SK-N-SH (cell line): ENCODE data around the gene AMD1. TPM values are rescaled to one million over a fixed set of nuclear protein-coding genes. Genes with fewer than 3 reads are reported as not detected.

Source experiments
- CTCF ChIA-PET: fragments of 300-600, 350-600 bp; formaldehyde crosslinking; extraction: SDS; loops from one replicate; lab custom pipeline; 2021; lab: Yijun Ruan, JAX
- POLR2A ChIA-PET: fragments of 350-600 bp; sonication (Branson Sonifier 250); formaldehyde crosslinking; extraction: SDS; loops from one replicate; lab custom pipeline; 2020; ENCODE audit warnings: antibody characterized with exemption, inconsistent platforms; lab: Yijun Ruan, JAX
- DNase-seq: peaks from one replicate; pipeline ENCODE4 v3.0.0; 2012
- H2AFZ ChIP-seq: fragments of 200-600 bp; sonication (generic); 2 replicates; pipeline ENCODE4 v1.8.1; 2016; ENCODE audit warnings: antibody characterized with exemption, mild to moderate bottlenecking, low read depth
- H3F3A ChIP-seq: fragments of 200-600 bp; sonication (generic); replicated peaks from 2 replicates; pipeline ENCODE3; 2016; ENCODE audit warnings: antibody characterized with exemption, mild to moderate bottlenecking; ENCODE audit not compliant: insufficient read depth
- H3K27ac ChIP-seq, 2 experiments: fragments of 200-500 bp in 1 of 2; fragments of 200-600 bp in 1 of 2; sonication (Bioruptor generic) in 1 of 2; sonication (generic), shearing (Covaris generic) in 1 of 2; 2 replicates each; pipeline versions ENCODE4 v1.5.1 to v1.6.1; 2014 to 2016; ENCODE audit warnings: low read depth in 2 of 2, inconsistent platforms in 1 of 2, low read length in 1 of 2, mild to moderate bottlenecking in 1 of 2, mixed read lengths in 1 of 2
- H3K27me3 ChIP-seq: fragments of 200-600 bp; sonication (generic), shearing (Covaris generic); 2 replicates; pipeline ENCODE4 v1.6.1; 2016; ENCODE audit warnings: mixed run types; ENCODE audit not compliant: insufficient read depth
- H3K36me3 ChIP-seq, 2 experiments: fragments of 200-500 bp in 1 of 2; fragments of 200-600 bp in 1 of 2; sonication (Bioruptor generic) in 1 of 2; sonication (generic) in 1 of 2; replicated peaks in 1 of 2; 2 replicates each; pipeline versions ENCODE3 to v1.5.1; 2014 to 2016; ENCODE audit warnings: low read length in 1 of 2, mild to moderate bottlenecking in 1 of 2; ENCODE audit not compliant: insufficient read depth in 2 of 2, control insufficient read depth in 1 of 2
- H3K4me1 ChIP-seq, 2 experiments: fragments of 200-500 bp in 1 of 2; fragments of 200-600 bp in 1 of 2; sonication (Bioruptor generic) in 1 of 2; sonication (generic), shearing (Covaris generic) in 1 of 2; 2 replicates each; pipeline versions ENCODE4 v1.5.1 to v1.6.1; 2014 to 2016; ENCODE audit warnings: low read depth in 1 of 2, low read length in 1 of 2, mixed run types in 1 of 2; ENCODE audit not compliant: insufficient read depth in 2 of 2, control insufficient read depth in 1 of 2
- H3K4me2 ChIP-seq: fragments of 200-600 bp; sonication (generic), shearing (Covaris generic); 2 replicates; pipeline ENCODE4 v1.6.1; 2017; ENCODE audit warnings: mixed run types
- H3K4me3 ChIP-seq, 2 experiments: fragments of 200-500 bp in 1 of 2; fragments of 200-600 bp in 1 of 2; sonication (Bioruptor generic) in 1 of 2; sonication (generic), shearing (Covaris generic) in 1 of 2; 2 replicates each; pipeline versions ENCODE4 v1.5.1 to v1.8.1; 2014 to 2016; ENCODE audit warnings: low read depth in 2 of 2, inconsistent platforms in 1 of 2, low read length in 1 of 2, mild to moderate bottlenecking in 1 of 2, mixed read lengths in 1 of 2, moderate library complexity in 1 of 2
- H3K79me2 ChIP-seq: fragments of 200-600 bp; sonication (generic); 2 replicates; pipeline ENCODE4 v1.8.1; 2017; ENCODE audit warnings: mild to moderate bottlenecking; ENCODE audit not compliant: insufficient read depth
- H3K9ac ChIP-seq: fragments of 200-600 bp; sonication (generic); 2 replicates; pipeline ENCODE4 v1.6.1; 2017; ENCODE audit warnings: mixed run types
- H3K9me2 ChIP-seq: fragments of 200-600 bp; sonication (generic); 2 replicates; pipeline ENCODE4 v1.6.1; 2017; ENCODE audit warnings: mixed run types
- H3K9me3 ChIP-seq: fragments of 200-600 bp; sonication (generic); 2 replicates; pipeline ENCODE4 v1.6.1; 2017; ENCODE audit warnings: mixed run types, mild to moderate bottlenecking, moderate library complexity
- H4K20me1 ChIP-seq: fragments of 200-600 bp; sonication (generic); 2 replicates; pipeline ENCODE4 v1.6.1; 2017; ENCODE audit warnings: mild to moderate bottlenecking, mixed run types; ENCODE audit not compliant: insufficient read depth
- CHD2 ChIP-seq: fragments of 150-350 bp; IDR thresholded peaks from 2 replicates; pipeline ENCODE4 v1.6.1; 2018; ENCODE audit warnings: low read length; ENCODE audit not compliant: partially characterized antibody
- EZH2phosphoT487 ChIP-seq: fragments of 200-600 bp; sonication (generic); IDR thresholded peaks from 2 replicates; pipeline ENCODE4 v1.6.1; 2017; ENCODE audit warnings: low read depth, mixed run types, mild to moderate bottlenecking, antibody characterized with exemption, moderate library complexity, borderline replicate concordance
- FOXJ3 ChIP-seq: sonication (generic); formaldehyde crosslinking; IDR thresholded peaks from 2 replicates; pipeline ENCODE4 v1.5.1; 2020; ENCODE audit warnings: mild to moderate bottlenecking, missing genetic modification reagents
- FOXM1 ChIP-seq: IDR thresholded peaks from 2 replicates; pipeline ENCODE4 v1.4.0; 2012; ENCODE audit warnings: low read depth, mild to moderate bottlenecking
- GABPA ChIP-seq: IDR thresholded peaks from 2 replicates; pipeline ENCODE4 v1.4.0; 2012; ENCODE audit warnings: low read depth, mild to moderate bottlenecking
- GATA2 ChIP-seq: sonication (generic); formaldehyde crosslinking; IDR thresholded peaks from 2 replicates; pipeline ENCODE4 v1.5.0; 2020; ENCODE audit warnings: mild to moderate bottlenecking, missing genetic modification reagents
- MEF2A ChIP-seq: IDR thresholded peaks from 2 replicates; pipeline ENCODE4 v1.4.0; 2012; ENCODE audit warnings: low read depth, borderline replicate concordance
- NFIC ChIP-seq: IDR thresholded peaks from 2 replicates; pipeline ENCODE4 v1.4.0; 2012; ENCODE audit warnings: borderline replicate concordance
- RAD21 ChIP-seq: IDR thresholded peaks from 2 replicates; pipeline ENCODE4 v1.6.1; 2012; ENCODE audit warnings: mild to moderate bottlenecking, low read length
- RCOR1 ChIP-seq: fragments of 150-350 bp; IDR thresholded peaks from 2 replicates; pipeline ENCODE4 v1.6.1; 2017; ENCODE audit warnings: antibody characterized with exemption, low read length
- RFX5 ChIP-seq: IDR thresholded peaks from 2 replicates; pipeline ENCODE4 v1.6.1; 2012; ENCODE audit warnings: mild to moderate bottlenecking, improper control_type of control experiment, low read length
- RXRA ChIP-seq: IDR thresholded peaks from 2 replicates; pipeline ENCODE4 v1.4.0; 2012; ENCODE audit warnings: low read depth, mild to moderate bottlenecking, borderline replicate concordance
- SIN3A ChIP-seq: IDR thresholded peaks from 2 replicates; pipeline ENCODE4 v1.6.1; 2012; ENCODE audit warnings: low read depth, mild to moderate bottlenecking, low read length, moderate library complexity, borderline replicate concordance
- TAF1 ChIP-seq: IDR thresholded peaks from 2 replicates; pipeline ENCODE4 v1.6.1; 2012; ENCODE audit warnings: low read depth, mild to moderate bottlenecking, low read length, moderate library complexity, borderline replicate concordance
- TEAD4 ChIP-seq: IDR thresholded peaks from 2 replicates; pipeline ENCODE4 v1.4.0; 2012; ENCODE audit warnings: mild to moderate bottlenecking, borderline replicate concordance; ENCODE audit not compliant: insufficient read depth
- USF1 ChIP-seq: IDR thresholded peaks from 2 replicates; pipeline ENCODE4 v1.4.0; 2012; ENCODE audit warnings: low read depth, borderline replicate concordance
- WGBS: methylation state at CpG from one replicate; pipeline ENCODE4 v1.1.6; 2017; ENCODE audit warnings: low lambda C conversion rate; 5-methylcytosine and 5-hydroxymethylcytosine counted together
- polyA plus RNA-seq, 3 experiments: library from polyadenylated mRNA; depleted of rRNA; stranded (reverse); fragments of >200 nt; gene quantifications; 2 replicates each; pipeline ENCODE4 v1.2.3, GENCODE V29; 2012
- TF ChIP-seq, protein P1 (sequence below): fragments of 150-350 bp; IDR thresholded peaks from 2 replicates; pipeline ENCODE4 v1.6.1; 2017; ENCODE audit warnings: antibody characterized with exemption, low read length, low read depth, borderline replicate concordance
- TF ChIP-seq, protein P2 (sequence below): fragments of 200-600 bp; sonication (generic); IDR thresholded peaks from 2 replicates; pipeline ENCODE4 v1.6.1; 2017; ENCODE audit warnings: antibody characterized with exemption, mild to moderate bottlenecking, moderate library complexity
- TF ChIP-seq, protein P3 (sequence below): fragments of 150-350 bp; IDR thresholded peaks from 2 replicates; pipeline ENCODE4 v1.6.1; 2016; ENCODE audit warnings: mild to moderate bottlenecking, low read depth, low read length
- TF ChIP-seq, protein P4 (sequence below): IDR thresholded peaks from 2 replicates; pipeline ENCODE4 v1.6.1; 2012; ENCODE audit warnings: mild to moderate bottlenecking, low read depth, low read length, moderate library complexity

The AMD1 gene
- polyA plus RNA-seq, 1 of the 3 experiments (the other 2 are of a cell fraction) = 21.1 TPM

DNA sequence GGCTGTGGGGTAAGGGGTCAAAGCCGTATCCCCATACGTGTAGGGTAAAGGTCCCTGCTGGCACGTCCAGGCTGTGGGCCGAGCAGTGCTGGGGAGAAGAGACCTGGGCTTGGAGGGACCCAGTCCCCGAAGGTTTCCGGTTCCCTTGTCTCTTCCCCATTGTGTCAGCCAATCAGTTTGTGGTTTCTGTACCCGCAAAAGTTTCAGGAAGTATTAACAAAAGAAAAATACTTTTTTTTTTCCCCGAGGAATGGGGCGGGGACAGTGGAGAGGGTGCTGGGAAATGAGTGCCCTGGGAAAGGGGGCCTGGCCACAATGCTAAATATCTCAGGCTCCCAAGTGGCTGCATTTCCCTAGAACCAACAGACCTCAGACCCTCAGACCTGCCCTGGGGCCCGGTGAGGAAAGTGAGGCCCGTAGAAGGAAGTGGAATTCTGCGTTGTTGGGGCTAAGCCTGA, 15.2 kb upstream of the AMD1 start:
- Histone ChIP-seq H3K36me3 (no peaks in the 10 kb centered on the region), H4K20me1 (no peaks in the 10 kb centered on the region), H3K27me3 (no peaks in the 10 kb centered on the region), H3K9me2 (no peaks in the 10 kb centered on the region), H2AFZ (no peak overlapping the region)
- whole genome bisulfite sequencing = 92% methylated on average over 11 of the region's 12 CpGs
- TF ChIP-seq RFX5 (no peak), RCOR1 (no peak), GABPA (no peak), RAD21 (no peak), TEAD4 (no peak), MEF2A (no peak), GATA2 (no peak), USF1 (no peak), NFIC (no peak), RXRA (no peak), FOXJ3 (CRISPR knock-in tag) (no peak), CHD2 (no peak)
- TF ChIP-seq, protein P1, sequence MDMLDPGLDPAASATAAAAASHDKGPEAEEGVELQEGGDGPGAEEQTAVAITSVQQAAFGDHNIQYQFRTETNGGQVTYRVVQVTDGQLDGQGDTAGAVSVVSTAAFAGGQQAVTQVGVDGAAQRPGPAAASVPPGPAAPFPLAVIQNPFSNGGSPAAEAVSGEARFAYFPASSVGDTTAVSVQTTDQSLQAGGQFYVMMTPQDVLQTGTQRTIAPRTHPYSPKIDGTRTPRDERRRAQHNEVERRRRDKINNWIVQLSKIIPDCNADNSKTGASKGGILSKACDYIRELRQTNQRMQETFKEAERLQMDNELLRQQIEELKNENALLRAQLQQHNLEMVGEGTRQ = no peak
- TF ChIP-seq, all 33 proteins: peak for 0
- Histone ChIP-seq H3K4me2 (no peak overlapping the region), H3K27ac (no peak overlapping the region), H3K79me2 (no peaks in the 10 kb centered on the region), H3F3A (peaks cover 3% of the 10 kb centered on the region), H3K4me1 (no peaks in the 10 kb centered on the region), H3K4me3 (no peak overlapping the region), H3K9me3 (no peaks in the 10 kb centered on the region), H3K9ac (no peak overlapping the region)
- POLR2A ChIA-PET = no interaction called here
- CTCF ChIA-PET = no interaction called here
- no peak for DNase-seq

DNA sequence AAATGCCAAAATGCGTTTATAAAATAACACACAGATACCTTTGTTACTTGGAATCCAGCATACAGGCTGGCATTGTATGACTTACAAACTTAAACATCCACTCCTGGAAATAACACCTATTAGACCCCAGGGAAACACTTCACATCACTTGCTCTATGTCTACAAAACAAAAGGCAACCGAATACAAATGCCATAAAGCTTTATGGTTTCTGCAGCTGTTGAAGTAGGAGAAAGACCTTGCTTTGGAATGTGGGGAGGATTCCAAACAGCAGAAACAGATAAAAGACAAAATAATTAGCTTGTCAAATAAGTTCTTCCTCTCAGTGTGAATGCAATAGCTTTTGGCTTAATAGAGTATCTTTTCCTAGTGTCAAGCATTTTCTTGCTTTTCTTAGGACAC, 9.8 kb upstream of the AMD1 start:
- CTCF ChIA-PET = no interaction called here
- TF ChIP-seq CHD2 (no peak), EZH2phosphoT487 (no peak), RCOR1 (no peak), SIN3A (no peak), FOXM1 (no peak), MEF2A (no peak), TAF1 (no peak)
- TF ChIP-seq, protein P2, sequence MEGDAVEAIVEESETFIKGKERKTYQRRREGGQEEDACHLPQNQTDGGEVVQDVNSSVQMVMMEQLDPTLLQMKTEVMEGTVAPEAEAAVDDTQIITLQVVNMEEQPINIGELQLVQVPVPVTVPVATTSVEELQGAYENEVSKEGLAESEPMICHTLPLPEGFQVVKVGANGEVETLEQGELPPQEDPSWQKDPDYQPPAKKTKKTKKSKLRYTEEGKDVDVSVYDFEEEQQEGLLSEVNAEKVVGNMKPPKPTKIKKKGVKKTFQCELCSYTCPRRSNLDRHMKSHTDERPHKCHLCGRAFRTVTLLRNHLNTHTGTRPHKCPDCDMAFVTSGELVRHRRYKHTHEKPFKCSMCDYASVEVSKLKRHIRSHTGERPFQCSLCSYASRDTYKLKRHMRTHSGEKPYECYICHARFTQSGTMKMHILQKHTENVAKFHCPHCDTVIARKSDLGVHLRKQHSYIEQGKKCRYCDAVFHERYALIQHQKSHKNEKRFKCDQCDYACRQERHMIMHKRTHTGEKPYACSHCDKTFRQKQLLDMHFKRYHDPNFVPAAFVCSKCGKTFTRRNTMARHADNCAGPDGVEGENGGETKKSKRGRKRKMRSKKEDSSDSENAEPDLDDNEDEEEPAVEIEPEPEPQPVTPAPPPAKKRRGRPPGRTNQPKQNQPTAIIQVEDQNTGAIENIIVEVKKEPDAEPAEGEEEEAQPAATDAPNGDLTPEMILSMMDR = no peak
- TF ChIP-seq, protein P3, sequence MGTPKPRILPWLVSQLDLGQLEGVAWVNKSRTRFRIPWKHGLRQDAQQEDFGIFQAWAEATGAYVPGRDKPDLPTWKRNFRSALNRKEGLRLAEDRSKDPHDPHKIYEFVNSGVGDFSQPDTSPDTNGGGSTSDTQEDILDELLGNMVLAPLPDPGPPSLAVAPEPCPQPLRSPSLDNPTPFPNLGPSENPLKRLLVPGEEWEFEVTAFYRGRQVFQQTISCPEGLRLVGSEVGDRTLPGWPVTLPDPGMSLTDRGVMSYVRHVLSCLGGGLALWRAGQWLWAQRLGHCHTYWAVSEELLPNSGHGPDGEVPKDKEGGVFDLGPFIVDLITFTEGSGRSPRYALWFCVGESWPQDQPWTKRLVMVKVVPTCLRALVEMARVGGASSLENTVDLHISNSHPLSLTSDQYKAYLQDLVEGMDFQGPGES = no peak
- TF ChIP-seq, protein P4, sequence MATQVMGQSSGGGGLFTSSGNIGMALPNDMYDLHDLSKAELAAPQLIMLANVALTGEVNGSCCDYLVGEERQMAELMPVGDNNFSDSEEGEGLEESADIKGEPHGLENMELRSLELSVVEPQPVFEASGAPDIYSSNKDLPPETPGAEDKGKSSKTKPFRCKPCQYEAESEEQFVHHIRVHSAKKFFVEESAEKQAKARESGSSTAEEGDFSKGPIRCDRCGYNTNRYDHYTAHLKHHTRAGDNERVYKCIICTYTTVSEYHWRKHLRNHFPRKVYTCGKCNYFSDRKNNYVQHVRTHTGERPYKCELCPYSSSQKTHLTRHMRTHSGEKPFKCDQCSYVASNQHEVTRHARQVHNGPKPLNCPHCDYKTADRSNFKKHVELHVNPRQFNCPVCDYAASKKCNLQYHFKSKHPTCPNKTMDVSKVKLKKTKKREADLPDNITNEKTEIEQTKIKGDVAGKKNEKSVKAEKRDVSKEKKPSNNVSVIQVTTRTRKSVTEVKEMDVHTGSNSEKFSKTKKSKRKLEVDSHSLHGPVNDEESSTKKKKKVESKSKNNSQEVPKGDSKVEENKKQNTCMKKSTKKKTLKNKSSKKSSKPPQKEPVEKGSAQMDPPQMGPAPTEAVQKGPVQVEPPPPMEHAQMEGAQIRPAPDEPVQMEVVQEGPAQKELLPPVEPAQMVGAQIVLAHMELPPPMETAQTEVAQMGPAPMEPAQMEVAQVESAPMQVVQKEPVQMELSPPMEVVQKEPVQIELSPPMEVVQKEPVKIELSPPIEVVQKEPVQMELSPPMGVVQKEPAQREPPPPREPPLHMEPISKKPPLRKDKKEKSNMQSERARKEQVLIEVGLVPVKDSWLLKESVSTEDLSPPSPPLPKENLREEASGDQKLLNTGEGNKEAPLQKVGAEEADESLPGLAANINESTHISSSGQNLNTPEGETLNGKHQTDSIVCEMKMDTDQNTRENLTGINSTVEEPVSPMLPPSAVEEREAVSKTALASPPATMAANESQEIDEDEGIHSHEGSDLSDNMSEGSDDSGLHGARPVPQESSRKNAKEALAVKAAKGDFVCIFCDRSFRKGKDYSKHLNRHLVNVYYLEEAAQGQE = no peak

More for the DNA sequence above, 9.8 kb upstream of the AMD1 start:
- POLR2A ChIA-PET = interaction anchor here (1.9 kb wide), 1 partner anchor 9 kb away, joined by 8 read pairs; the partner anchor contains the start of gene AMD1
- no peaks in the 10 kb centered on the region for H3K79me2 ChIP-seq
- H3F3A ChIP-seq = no peaks in the 10 kb centered on the region
- H3K9me2 ChIP-seq = no peaks in the 10 kb centered on the region
- H3K36me3 ChIP-seq = no peaks in the 10 kb centered on the region
- H3K4me3 ChIP-seq = no peak overlapping the region
- DNase-seq = no peak
- H3K27me3 ChIP-seq = no peaks in the 10 kb centered on the region
- no peak overlapping the region for H3K9ac ChIP-seq
- 89% methylated on average over 2 of the region's 2 CpGs for WGBS
- no peaks in the 10 kb centered on the region for H3K9me3 ChIP-seq
- H2AFZ ChIP-seq = no peak overlapping the region
- H3K27ac ChIP-seq = no peak overlapping the region
- H4K20me1 ChIP-seq = no peaks in the 10 kb centered on the region
- H3K4me1 ChIP-seq = no peaks in the 10 kb centered on the region
- no peak overlapping the region for H3K4me2 ChIP-seq
